ENCODE measurements around the gene EHF. TPM values are rescaled to one million over a fixed set of nuclear protein-coding genes. Genes with fewer than 3 reads are reported as not detected.
A peak's percentile ranks its signal among the peaks of the same experiment; 100 is the strongest.

Gene EHF
- total and polyA plus RNA-seq, 4 donors, result 8.9 to 144 (median 62.9) TPM

GRCh38 chr11:34633990-34634693 is 13.2 kb downstream of the EHF start:
- Histone ChIP-seq H3K36me3 (ENCODE audit: control insufficient read depth in 4 of 4, insufficient read depth in 4 of 4, low read length in 4 of 4) (no peaks in the 10 kb centered on the region), H3K4me3 (no peak overlapping the region), H3K9ac (ENCODE audit: insufficient read depth in 1 of 2, low read length in 2 of 2) (no peak overlapping the region), H3K4me1 (ENCODE audit: control insufficient read depth in 5 of 5, insufficient read depth in 5 of 5, low read length in 5 of 5) (peaks cover 0 to 10% (median 0%) of the 10 kb centered on the region in 5 donors), H3K27ac (ENCODE audit: low read depth in 1 of 2, low read length in 1 of 2) (peak overlapping the region in 1 of 2 donors; percentile 82), H3K27me3 (ENCODE audit: control insufficient read depth in 3 of 3, insufficient read depth in 3 of 3, low read length in 2 of 3) (no peaks in the 10 kb centered on the region), H3K9me3 (ENCODE audit: control insufficient read depth in 4 of 4, insufficient read depth in 3 of 4, low read length in 3 of 4) (no peaks in the 10 kb centered on the region)
- 37% methylated on average over 5 of the region's 5 CpGs for WGBS, 2 donors
- DNase-seq (peak in 1 of 3 donors; percentile 34), ATAC-seq (ENCODE audit: insufficient read depth, low FRiP score) (no peak)
- TF ChIP-seq CTCF (IDR thresholded peaks at IDR 0.05; ENCODE audit: control extremely low read depth, extremely low read depth), result no peak

GRCh38 chr11:34634694-34635062 is 13.8 kb downstream of the EHF start:
- H3K9ac ChIP-seq (ENCODE audit: insufficient read depth in 1 of 2, low read length in 2 of 2), result no peak overlapping the region
- no peaks in the 10 kb centered on the region for H3K9me3 ChIP-seq (ENCODE audit: control insufficient read depth in 4 of 4, insufficient read depth in 3 of 4, low read length in 3 of 4)
- no peak overlapping the region for H3K27ac ChIP-seq (ENCODE audit: low read depth in 1 of 2, low read length in 1 of 2)
- peaks cover 0 to 10% (median 0%) of the 10 kb centered on the region in 5 donors for H3K4me1 ChIP-seq (ENCODE audit: control insufficient read depth in 5 of 5, insufficient read depth in 5 of 5, low read length in 5 of 5)
- no peaks in the 10 kb centered on the region for H3K36me3 ChIP-seq (ENCODE audit: control insufficient read depth in 4 of 4, insufficient read depth in 4 of 4, low read length in 4 of 4)
- H3K4me3 ChIP-seq, result no peak overlapping the region
- DNase-seq (no peak), ATAC-seq (ENCODE audit: insufficient read depth, low FRiP score) (no peak)
- no peaks in the 10 kb centered on the region for H3K27me3 ChIP-seq (ENCODE audit: control insufficient read depth in 3 of 3, insufficient read depth in 3 of 3, low read length in 2 of 3)
- TF ChIP-seq CTCF (IDR thresholded peaks at IDR 0.05; ENCODE audit: control extremely low read depth, extremely low read depth), result no peak
- 76 to 80% methylated on average over 2 of the region's 2 CpGs for WGBS, 2 donors

- Histone ChIP-seq H3K9ac (ENCODE audit: insufficient read depth in 1 of 2, low read length in 2 of 2) (no peak overlapping the region), H3K9me3 (ENCODE audit: control insufficient read depth in 4 of 4, insufficient read depth in 3 of 4, low read length in 3 of 4) (no peaks in the 10 kb centered on the region), H3K4me3 (no peak overlapping the region), H3K36me3 (ENCODE audit: control insufficient read depth in 4 of 4, insufficient read depth in 4 of 4, low read length in 4 of 4) (no peaks in the 10 kb centered on the region), H3K27me3 (ENCODE audit: control insufficient read depth in 3 of 3, insufficient read depth in 3 of 3, low read length in 2 of 3) (no peaks in the 10 kb centered on the region), H3K27ac (ENCODE audit: low read depth in 1 of 2, low read length in 1 of 2) (no peak overlapping the region), H3K4me1 (ENCODE audit: control insufficient read depth in 5 of 5, insufficient read depth in 5 of 5, low read length in 5 of 5) (peaks cover 0 to 10% (median 4%) of the 10 kb centered on the region in 5 donors)
- 95 to 100% methylated on average over 1 of the region's 1 CpG for WGBS, 2 donors
- ATAC-seq (ENCODE audit: insufficient read depth, low FRiP score) (no peak), DNase-seq (no peak)
- TF ChIP-seq CTCF (IDR thresholded peaks at IDR 0.05; ENCODE audit: control extremely low read depth, extremely low read depth), result no peak
Measured at GRCh38 chr11:34636127-34636526, 15.2 kb downstream of the EHF start.

GRCh38 chr11:34637303-34637702 is 16.4 kb downstream of the EHF start:
- WGBS, 2 donors, result 72 to 89% methylated on average over 5 of the region's 5 CpGs
- no peak for DNase-seq
- H3K9ac ChIP-seq (ENCODE audit: insufficient read depth in 1 of 2, low read length in 2 of 2), result no peak overlapping the region

More at GRCh38 chr11:34637303-34637702, 16.4 kb downstream of the EHF start:
- Histone ChIP-seq H3K27ac (ENCODE audit: low read depth in 1 of 2, low read length in 1 of 2) (peak overlapping the region in 1 of 2 donors; percentile 75), H3K9me3 (ENCODE audit: control insufficient read depth in 4 of 4, insufficient read depth in 3 of 4, low read length in 3 of 4) (no peaks in the 10 kb centered on the region), H3K36me3 (ENCODE audit: control insufficient read depth in 4 of 4, insufficient read depth in 4 of 4, low read length in 4 of 4) (no peaks in the 10 kb centered on the region), H3K4me3 (no peak overlapping the region), H3K27me3 (ENCODE audit: control insufficient read depth in 3 of 3, insufficient read depth in 3 of 3, low read length in 2 of 3) (no peaks in the 10 kb centered on the region), H3K4me1 (ENCODE audit: control insufficient read depth in 5 of 5, insufficient read depth in 5 of 5, low read length in 5 of 5) (peaks cover 0 to 7% (median 4%) of the 10 kb centered on the region in 5 donors)
- TF ChIP-seq CTCF (IDR thresholded peaks at IDR 0.05; ENCODE audit: control extremely low read depth, extremely low read depth), result no peak
- ATAC-seq (ENCODE audit: insufficient read depth, low FRiP score), result no peak
